Keratinocyte (primary cell): Measurements from ENCODE around the gene TOX3. TPM values are rescaled to one million over a fixed set of nuclear protein-coding genes. Genes with fewer than 3 reads are reported as not detected.

Source experiments
- DNase-seq: peaks from one replicate; pipeline ENCODE4 v3.0.0-alpha.2; 2011; ENCODE audit warnings: low read depth, missing footprints, low spot score
- FAIRE-seq: peaks from 2 replicates; lab custom pipeline; 2011; peaks lifted over from hg19 to GRCh38; lab: Jason Lieb, UNC
- H2AFZ ChIP-seq: 2 replicates; pipeline ENCODE4 v1.6.0; 2012; ENCODE audit warnings: low read length, control low read depth, inconsistent platforms; ENCODE audit not compliant: control insufficient read depth
- H3K27ac ChIP-seq: 2 replicates; pipeline ENCODE4 v1.5.1; 2011; ENCODE audit warnings: low read length; ENCODE audit not compliant: control insufficient read depth, insufficient read depth
- H3K27me3 ChIP-seq: 3 replicates; pipeline ENCODE4 v1.6.0; 2011; ENCODE audit warnings: low read length; ENCODE audit not compliant: control insufficient read depth, insufficient read depth; ENCODE audit errors: extremely low read depth
- H3K36me3 ChIP-seq, 2 experiments: 2 replicates in 1 of 2; 3 replicates in 1 of 2; pipeline ENCODE4 v1.5.1; 2011; ENCODE audit warnings: low read length in 2 of 2, mild to moderate bottlenecking in 1 of 2; ENCODE audit not compliant: control insufficient read depth in 2 of 2, insufficient read depth in 2 of 2; ENCODE audit errors: extremely low read depth in 1 of 2
- H3K4me1 ChIP-seq: 3 replicates; pipeline ENCODE4 v1.5.1; 2011; ENCODE audit warnings: low read length; ENCODE audit not compliant: control insufficient read depth, insufficient read depth; ENCODE audit errors: extremely low read depth
- H3K4me2 ChIP-seq: 3 replicates; pipeline ENCODE4 v1.6.0; 2011; ENCODE audit warnings: low read depth, low read length; ENCODE audit not compliant: control insufficient read depth, insufficient read depth; ENCODE audit errors: extremely low read depth
- H3K4me3 ChIP-seq, 3 experiments: fragments of 200-600 bp in 1 of 3; sonication (generic) in 1 of 3; 2 replicates in 2 of 3; 3 replicates in 1 of 3; pipeline ENCODE4 v1.5.1; 2011 to 2016; ENCODE audit warnings: low read length in 3 of 3, mild to moderate bottlenecking in 3 of 3, control low read depth in 2 of 3, inconsistent platforms in 1 of 3, low read depth in 1 of 3, mixed read lengths in 1 of 3, mixed run types in 1 of 3, moderate library complexity in 1 of 3; ENCODE audit not compliant: control insufficient read depth in 2 of 3, insufficient read depth in 2 of 3; ENCODE audit errors: extremely low read depth in 1 of 3
- H3K79me2 ChIP-seq: 2 replicates; pipeline ENCODE4 v1.6.0; 2012; ENCODE audit warnings: low read length; ENCODE audit not compliant: control insufficient read depth, insufficient read depth
- H3K9ac ChIP-seq: 3 replicates; pipeline ENCODE4 v1.6.0; 2011; ENCODE audit warnings: low read length; ENCODE audit not compliant: control insufficient read depth, insufficient read depth; ENCODE audit errors: extremely low read depth
- H3K9me1 ChIP-seq: 3 replicates; pipeline ENCODE4 v1.6.0; 2011; ENCODE audit warnings: low read length; ENCODE audit not compliant: control insufficient read depth, insufficient read depth; ENCODE audit errors: extremely low read depth
- H3K9me3 ChIP-seq: 2 replicates; pipeline ENCODE4 v1.5.1; 2012; ENCODE audit warnings: low read depth, low read length; ENCODE audit not compliant: control insufficient read depth
- H4K20me1 ChIP-seq: 3 replicates; pipeline ENCODE4 v1.6.0; 2011; ENCODE audit warnings: low read length; ENCODE audit not compliant: control insufficient read depth, insufficient read depth; ENCODE audit errors: extremely low read depth
- CTCF ChIP-seq, 3 experiments: IDR thresholded peaks in 1 of 3; conservative IDR thresholded peaks in 1 of 3; optimal IDR thresholded peaks in 1 of 3; 2 replicates in 2 of 3; 3 replicates in 1 of 3; pipeline versions ENCODE3 to v1.5.1; 2011; ENCODE audit warnings: low read length in 3 of 3, mild to moderate bottlenecking in 3 of 3, moderate library complexity in 2 of 3, control low read depth in 1 of 3, inconsistent platforms in 1 of 3; ENCODE audit not compliant: insufficient read depth in 2 of 3; ENCODE audit errors: extremely low read depth in 1 of 3
- EZH2 ChIP-seq: IDR thresholded peaks from one replicate; pipeline ENCODE4 v1.6.1; 2012; ENCODE audit warnings: inconsistent platforms, mild to moderate bottlenecking, low read length, moderate library complexity
- dilution Hi-C: fragments of 300-500 bp; cut with MboI; formaldehyde crosslinking; loops from one replicate; pipeline ENCODE4 v1.7.0; 2020; ENCODE audit warnings: low sequenced_read_pairs; ENCODE audit not compliant: extremely low pct_ligation_motif_present
- polyA plus RNA-seq, 5 experiments: library from polyadenylated mRNA; depleted of rRNA in 3 of 5; stranded (reverse) in 3 of 5; stranded (forward) in 1 of 5; unstranded in 1 of 5; fragments of >200 nt; gene quantifications; 1 replicate in 1 of 5; 2 replicates in 3 of 5; 3 replicates in 1 of 5; pipeline versions ENCODE4 v1.2.1 to v1.2.3, GENCODE V29; 2011 to 2012; ENCODE audit warnings: missing spikeins in 2 of 5, low read depth in 1 of 5, low replicate concordance in 1 of 5

The TOX3 gene
- polyA plus RNA-seq, 1 donor (not counting 4 experiments of a cell fraction or from before 2014, with no cell fraction given), result not detected

GRCh38 chr16:52545222-52545897 lies 1.6 kb downstream of the TOX3 start:
- FAIRE-seq, result no peak
- Histone ChIP-seq H4K20me1 (no peaks in the 10 kb centered on the region), H3K79me2 (no peaks in the 10 kb centered on the region), H3K27me3 (peaks cover 45% of the 10 kb centered on the region), H3K4me2 (peak overlapping the region; percentile 60), H3K9me1 (no peaks in the 10 kb centered on the region), H3K9ac (no peak overlapping the region), H3K9me3 (no peaks in the 10 kb centered on the region), H2AFZ (no peak overlapping the region), H3K4me3 (peak overlapping the region in 2 of 3 experiments; percentile 16 to 28), H3K4me1 (peaks cover 2% of the 10 kb centered on the region), H3K36me3 (no peaks in the 10 kb centered on the region), H3K27ac (no peak overlapping the region)
- TF ChIP-seq CTCF (optimal IDR thresholded peaks at IDR 0.05 in 1 of 3, IDR thresholded peaks at IDR 0.05 in 1 of 3, conservative IDR thresholded peaks at IDR 0.05 in 1 of 3; ENCODE audit: extremely low read depth in 1 of 3, insufficient read depth in 2 of 3, low read length in 3 of 3), result no peak
- peak; percentile 85 for TF ChIP-seq EZH2
- no peak for DNase-seq
- dilution Hi-C loops, result no loop called here

GRCh38 chr16:52544703-52545102 lies 2.2 kb downstream of the TOX3 start:
- H4K20me1 ChIP-seq, result no peaks in the 10 kb centered on the region
- no peak overlapping the region for H3K4me3 ChIP-seq
- no peaks in the 10 kb centered on the region for H3K9me3 ChIP-seq
- TF ChIP-seq CTCF (optimal IDR thresholded peaks at IDR 0.05 in 1 of 3, IDR thresholded peaks at IDR 0.05 in 1 of 3, conservative IDR thresholded peaks at IDR 0.05 in 1 of 3; ENCODE audit: extremely low read depth in 1 of 3, insufficient read depth in 2 of 3, low read length in 3 of 3), result no peak
- no peak for TF ChIP-seq EZH2
- H3K36me3 ChIP-seq, result no peaks in the 10 kb centered on the region
- dilution Hi-C loops, result loop anchor here (5.0 kb wide), 1 partner anchor 57 kb away; no protein-coding TSS in a partner anchor
- FAIRE-seq, result no peak
- no peak overlapping the region for H3K9ac ChIP-seq
- H3K27me3 ChIP-seq, result peaks cover 45% of the 10 kb centered on the region
- no peak overlapping the region for H3K27ac ChIP-seq
- no peaks in the 10 kb centered on the region for H3K79me2 ChIP-seq
- H3K4me1 ChIP-seq, result peaks cover 2% of the 10 kb centered on the region
- no peak overlapping the region for H3K4me2 ChIP-seq
- H3K9me1 ChIP-seq, result no peaks in the 10 kb centered on the region
- no peak for DNase-seq
- H2AFZ ChIP-seq, result no peak overlapping the region
